Endothelial cell of umbilical vein (primary cell): ENCODE measurements around the gene ZNF827. TPM values are rescaled to one million over a fixed set of nuclear protein-coding genes. Genes with fewer than 3 reads are reported as not detected.

Source experiments
- BruUV-seq: library from RNA; stranded (reverse); fragments of 400-500 nt; replicated peaks from 2 replicates; lab custom pipeline; 2021; lab: Mats Ljungman, UMichigan
- CTCF ChIA-PET: fragments of 300-600, 350-600 bp; sonication (Branson Sonifier 250); formaldehyde crosslinking; loops from one replicate; lab custom pipeline; 2021; ENCODE audit warnings: antibody characterized with exemption, inconsistent platforms; lab: Charles Lee
- POLR2A ChIA-PET: fragments of 300-600, 350-600 bp; sonication (Branson Sonifier 250); formaldehyde crosslinking; loops from one replicate; lab custom pipeline; 2021; ENCODE audit warnings: antibody characterized with exemption, inconsistent platforms; lab: Charles Lee
- DNase-seq: peaks from one replicate; pipeline ENCODE4 v3.0.0-alpha.2; 2011; ENCODE audit warnings: low read depth, low spot score
- FAIRE-seq: peaks from 2 replicates; lab custom pipeline; 2011; peaks lifted over from hg19 to GRCh38; lab: Jason Lieb, UNC
- H2AFZ ChIP-seq: 2 replicates; pipeline ENCODE4 v1.6.0; 2012; ENCODE audit warnings: low read depth, low read length, control low read depth, inconsistent platforms
- H3K27ac ChIP-seq: 2 replicates; pipeline ENCODE4 v1.5.1; 2011; ENCODE audit warnings: low read depth, mild to moderate bottlenecking, control low read depth, low read length, moderate library complexity; ENCODE audit not compliant: insufficient read depth
- H3K27me3 ChIP-seq, 2 experiments: 2 replicates each; pipeline versions ENCODE4 v1.6.0 to v1.6.1; 2011; ENCODE audit warnings: low read length in 2 of 2, mixed read lengths in 1 of 2; ENCODE audit not compliant: control insufficient read depth in 2 of 2, insufficient read depth in 2 of 2
- H3K36me3 ChIP-seq, 2 experiments: 2 replicates in 1 of 2; 3 replicates in 1 of 2; pipeline ENCODE4 v1.5.1; 2011; ENCODE audit warnings: low read length in 2 of 2, mild to moderate bottlenecking in 1 of 2, moderate library complexity in 1 of 2; ENCODE audit not compliant: control insufficient read depth in 2 of 2, insufficient read depth in 2 of 2; ENCODE audit errors: extremely low read depth in 1 of 2
- H3K4me1 ChIP-seq: 3 replicates; pipeline ENCODE4 v1.5.1; 2011; ENCODE audit warnings: mild to moderate bottlenecking, low read length; ENCODE audit not compliant: control insufficient read depth, insufficient read depth; ENCODE audit errors: extremely low read depth
- H3K4me2 ChIP-seq: 2 replicates; pipeline ENCODE4 v1.6.1; 2011; ENCODE audit warnings: low read length, control low read depth, mixed read lengths; ENCODE audit not compliant: insufficient read depth
- H3K4me3 ChIP-seq, 3 experiments: fragments of 200-600 bp in 1 of 3; sonication (generic), shearing (Covaris generic) in 1 of 3; replicated peaks in 1 of 3; 2 replicates each; pipeline ENCODE4 v1.5.1; 2011 to 2016; ENCODE audit warnings: control low read depth in 3 of 3, low read length in 3 of 3, mild to moderate bottlenecking in 2 of 3, inconsistent platforms in 1 of 3, low read depth in 1 of 3, moderate library complexity in 1 of 3; ENCODE audit not compliant: insufficient read depth in 1 of 3
- H3K79me2 ChIP-seq: 2 replicates; pipeline ENCODE4 v1.6.0; 2012; ENCODE audit warnings: low read length, inconsistent platforms; ENCODE audit not compliant: control insufficient read depth, insufficient read depth
- H3K9ac ChIP-seq: replicated peaks from 2 replicates; pipeline ENCODE3; 2011; ENCODE audit warnings: low read length, control low read depth; ENCODE audit not compliant: insufficient read depth; ENCODE audit errors: extremely low read depth
- H3K9me1 ChIP-seq: replicated peaks from 3 replicates; pipeline ENCODE4 v1.6.0; 2011; ENCODE audit warnings: mild to moderate bottlenecking, low read length; ENCODE audit not compliant: control insufficient read depth, insufficient read depth; ENCODE audit errors: extremely low read depth
- H3K9me3 ChIP-seq: replicated peaks from 2 replicates; pipeline ENCODE4 v1.5.1; 2012; ENCODE audit warnings: low read length, inconsistent platforms; ENCODE audit not compliant: control insufficient read depth, insufficient read depth
- H4K20me1 ChIP-seq: replicated peaks from 2 replicates; pipeline ENCODE3; 2011; ENCODE audit warnings: mild to moderate bottlenecking, low read length; ENCODE audit not compliant: control insufficient read depth, insufficient read depth; ENCODE audit errors: extremely low read depth
- CTCF ChIP-seq, 2 donors: IDR thresholded peaks; 1 replicate in 1 of 2; 2 replicates in 1 of 2; pipeline ENCODE4 v1.5.1; 2011; ENCODE audit warnings: low read length in 2 of 2, mild to moderate bottlenecking in 2 of 2, moderate library complexity in 2 of 2, control low read depth in 1 of 2, inconsistent platforms in 1 of 2, low read depth in 1 of 2; ENCODE audit not compliant: insufficient read depth in 1 of 2; ENCODE audit errors: extremely low read depth in 1 of 2
- EZH2 ChIP-seq: IDR thresholded peaks from 2 replicates; pipeline ENCODE4 v1.6.1; 2012; ENCODE audit warnings: borderline replicate concordance, low read depth, mild to moderate bottlenecking, moderate library complexity, low read length, inconsistent platforms; ENCODE audit not compliant: severe bottlenecking
- FOS ChIP-seq: IDR thresholded peaks from 2 replicates; pipeline ENCODE4 v1.6.1; 2011; ENCODE audit warnings: mild to moderate bottlenecking, low read length, moderate library complexity, borderline replicate concordance; ENCODE audit not compliant: insufficient read depth
- GATA2 ChIP-seq: IDR thresholded peaks from 2 replicates; pipeline ENCODE4 v1.7.0; 2011; ENCODE audit warnings: low read depth, mild to moderate bottlenecking, moderate library complexity, mixed read lengths, low read length; ENCODE audit not compliant: insufficient read length, insufficient read depth
- JUN ChIP-seq: IDR thresholded peaks from 2 replicates; pipeline ENCODE4 v1.6.1; 2011; ENCODE audit warnings: borderline replicate concordance, low read depth; ENCODE audit not compliant: insufficient read length, insufficient read depth
- MAX ChIP-seq: IDR thresholded peaks from 2 replicates; pipeline ENCODE4 v1.6.1; 2011; ENCODE audit not compliant: insufficient read depth, insufficient read length
- MYC ChIP-seq: IDR thresholded peaks from one replicate; pipeline ENCODE4 v1.6.1; 2011; ENCODE audit warnings: mild to moderate bottlenecking, low read depth, low read length
- POLR2A ChIP-seq: IDR thresholded peaks from 2 replicates; pipeline ENCODE4 v1.6.1; 2012; ENCODE audit warnings: low read depth, mild to moderate bottlenecking, control low read depth, low read length
- POLR2AphosphoS5 ChIP-seq: IDR thresholded peaks from 2 replicates; pipeline ENCODE4 v1.6.1; 2012; ENCODE audit warnings: low read depth, mild to moderate bottlenecking, control low read depth, low read length, moderate library complexity; ENCODE audit not compliant: insufficient read depth
- dilution Hi-C: fragments of 300-500 bp; cut with MboI; formaldehyde crosslinking; loops from one replicate; pipeline ENCODE4 v1.15.0; 2019; ENCODE audit warnings: low sequenced_read_pairs; ENCODE audit not compliant: extremely low pct_ligation_motif_present
- intact Hi-C: fragments of 100-400 bp; cut with micrococcal nuclease; formaldehyde crosslinking; loops from one replicate; pipeline ENCODE4 v1.10.0; 2022
- polyA plus RNA-seq, 4 experiments: library from polyadenylated mRNA; depleted of rRNA in 3 of 4; stranded (reverse) in 3 of 4; unstranded in 1 of 4; fragments of >200 nt; gene quantifications; 2 replicates each; pipeline versions ENCODE4 v1.2.1 to v1.2.3, GENCODE V29; 2011 to 2012; ENCODE audit warnings: missing spikeins in 1 of 4
- total RNA-seq: library from RNA; stranded (reverse); gene quantifications from 2 replicates; pipeline ENCODE4 v1.2.3, GENCODE V29; 2021

Gene ZNF827
- total and polyA plus RNA-seq, 2 donors (not counting 3 experiments of a cell fraction or from before 2014, with no cell fraction given), result 16.9 to 23.7 TPM

- Histone ChIP-seq H3K36me3 (no peaks in the 10 kb centered on the region), H3K9ac (no peak overlapping the region), H4K20me1 (no peaks in the 10 kb centered on the region), H2AFZ (no peak overlapping the region), H3K27me3 (peaks cover 9 to 10% of the 10 kb centered on the region in 2 experiments), H3K9me3 (no peaks in the 10 kb centered on the region), H3K27ac (no peak overlapping the region), H3K4me3 (no peak overlapping the region), H3K9me1 (no peaks in the 10 kb centered on the region), H3K79me2 (no peaks in the 10 kb centered on the region), H3K4me2 (no peak overlapping the region), H3K4me1 (no peaks in the 10 kb centered on the region)
- intact Hi-C loops (no loop called here), dilution Hi-C loops (no loop called here)
- TF ChIP-seq FOS (no peak), EZH2 (no peak), MAX (no peak), MYC (no peak), GATA2 (no peak), POLR2AphosphoS5 (no peak), POLR2A (no peak), CTCF (IDR thresholded peaks at IDR 0.05; ENCODE audit: extremely low read depth in 1 of 2, insufficient read depth in 1 of 2, low read depth in 1 of 2, low read length in 2 of 2) (no peak), JUN (no peak)
- ChIA-PET CTCF (no interaction called here), POLR2A (no interaction called here)
- BruUV-seq, result no TSS peak
- DNase-seq (no peak), FAIRE-seq (no peak)
These were observed 216.1 kb downstream of the ZNF827 start for GRCh38 chr4:145722561-145722960.
